ENCODE measurements around the gene CDKN1C. TPM values are rescaled to one million over a fixed set of nuclear protein-coding genes. Genes with fewer than 3 reads are reported as not detected.

CDKN1C gene
- polyA plus RNA-seq, 1 of the 3 experiments (the other 2 are of a cell fraction) = 1.6 TPM

DNA sequence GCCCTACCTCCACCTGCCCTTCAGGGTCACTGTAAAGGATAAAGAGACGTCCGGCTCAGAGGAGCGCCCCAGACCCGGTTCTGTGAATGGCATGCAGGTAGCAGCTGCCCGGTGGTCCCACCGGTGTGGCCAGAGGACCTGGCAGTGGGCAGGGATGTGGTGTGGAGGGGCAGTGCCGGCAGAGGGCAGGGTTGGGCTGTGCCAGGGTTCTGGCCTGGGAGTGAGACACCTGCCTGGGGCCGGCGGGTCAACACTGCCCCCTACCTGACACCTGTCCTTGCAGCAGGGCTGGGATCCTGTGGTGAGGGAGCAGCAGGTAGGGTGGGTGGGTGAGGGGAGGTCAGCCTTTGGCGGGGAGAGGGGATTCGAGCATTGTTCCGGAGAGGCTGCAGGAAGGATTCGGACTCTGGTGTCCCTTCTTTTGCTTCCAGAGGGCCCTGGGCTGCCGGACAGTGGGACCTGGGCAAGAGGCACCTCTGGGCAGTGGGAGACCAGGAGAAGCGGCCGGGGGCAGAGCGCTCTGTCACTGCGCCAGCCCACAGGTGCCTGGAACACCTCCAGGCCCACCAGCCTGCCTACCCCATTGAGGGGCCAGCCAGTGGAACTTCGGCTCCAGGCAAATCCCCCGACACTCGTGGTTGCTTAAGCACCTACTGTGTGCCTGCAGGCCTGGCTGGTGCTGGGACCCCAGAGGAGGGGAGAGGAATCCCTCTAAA lies 45.3 kb upstream of the CDKN1C start (continued):
- TF ChIP-seq, protein P1, sequence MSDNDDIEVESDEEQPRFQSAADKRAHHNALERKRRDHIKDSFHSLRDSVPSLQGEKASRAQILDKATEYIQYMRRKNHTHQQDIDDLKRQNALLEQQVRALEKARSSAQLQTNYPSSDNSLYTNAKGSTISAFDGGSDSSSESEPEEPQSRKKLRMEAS (IDR thresholded peaks at IDR 0.05; ENCODE audit: low read depth) = no peak
- TF ChIP-seq FOXJ3 (CRISPR knock-in tag; IDR thresholded peaks at IDR 0.05) (no peak), NRF1 (IDR thresholded peaks at IDR 0.05; ENCODE audit: low read depth, low read length) (no peak), POLR2AphosphoS5 (IDR thresholded peaks at IDR 0.05; ENCODE audit: low read depth, low read length) (no peak), CHD2 (IDR thresholded peaks at IDR 0.05; ENCODE audit: low read length, partially characterized antibody) (no peak), MEF2A (IDR thresholded peaks at IDR 0.05; ENCODE audit: borderline replicate concordance, low read depth) (no peak), SMC3 (IDR thresholded peaks at IDR 0.05; ENCODE audit: low read depth, low read length) (peak; percentile 50; the same call in 1 of the 2 replicates), RFX5 (IDR thresholded peaks at IDR 0.05; ENCODE audit: low read length) (no peak), SIN3A (IDR thresholded peaks at IDR 0.05; ENCODE audit: borderline replicate concordance, low read depth, low read length) (no peak), RXRA (IDR thresholded peaks at IDR 0.05; ENCODE audit: borderline replicate concordance, low read depth) (no peak), RCOR1 (IDR thresholded peaks at IDR 0.05; ENCODE audit: low read length) (no peak), TCF12 (IDR thresholded peaks at IDR 0.05) (no peak), YY1 (IDR thresholded peaks at IDR 0.05; ENCODE audit: low read depth) (no peak), EZH2phosphoT487 (IDR thresholded peaks at IDR 0.05; ENCODE audit: borderline replicate concordance, low read depth) (no peak), MXI1 (IDR thresholded peaks at IDR 0.05; ENCODE audit: low read depth, low read length) (no peak)
- TF ChIP-seq, protein P2, sequence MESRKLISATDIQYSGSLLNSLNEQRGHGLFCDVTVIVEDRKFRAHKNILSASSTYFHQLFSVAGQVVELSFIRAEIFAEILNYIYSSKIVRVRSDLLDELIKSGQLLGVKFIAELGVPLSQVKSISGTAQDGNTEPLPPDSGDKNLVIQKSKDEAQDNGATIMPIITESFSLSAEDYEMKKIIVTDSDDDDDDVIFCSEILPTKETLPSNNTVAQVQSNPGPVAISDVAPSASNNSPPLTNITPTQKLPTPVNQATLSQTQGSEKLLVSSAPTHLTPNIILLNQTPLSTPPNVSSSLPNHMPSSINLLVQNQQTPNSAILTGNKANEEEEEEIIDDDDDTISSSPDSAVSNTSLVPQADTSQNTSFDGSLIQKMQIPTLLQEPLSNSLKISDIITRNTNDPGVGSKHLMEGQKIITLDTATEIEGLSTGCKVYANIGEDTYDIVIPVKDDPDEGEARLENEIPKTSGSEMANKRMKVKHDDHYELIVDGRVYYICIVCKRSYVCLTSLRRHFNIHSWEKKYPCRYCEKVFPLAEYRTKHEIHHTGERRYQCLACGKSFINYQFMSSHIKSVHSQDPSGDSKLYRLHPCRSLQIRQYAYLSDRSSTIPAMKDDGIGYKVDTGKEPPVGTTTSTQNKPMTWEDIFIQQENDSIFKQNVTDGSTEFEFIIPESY (IDR thresholded peaks at IDR 0.05; ENCODE audit: borderline replicate concordance, low read depth) = no peak
- TF ChIP-seq, protein P3, sequence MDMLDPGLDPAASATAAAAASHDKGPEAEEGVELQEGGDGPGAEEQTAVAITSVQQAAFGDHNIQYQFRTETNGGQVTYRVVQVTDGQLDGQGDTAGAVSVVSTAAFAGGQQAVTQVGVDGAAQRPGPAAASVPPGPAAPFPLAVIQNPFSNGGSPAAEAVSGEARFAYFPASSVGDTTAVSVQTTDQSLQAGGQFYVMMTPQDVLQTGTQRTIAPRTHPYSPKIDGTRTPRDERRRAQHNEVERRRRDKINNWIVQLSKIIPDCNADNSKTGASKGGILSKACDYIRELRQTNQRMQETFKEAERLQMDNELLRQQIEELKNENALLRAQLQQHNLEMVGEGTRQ (IDR thresholded peaks at IDR 0.05; ENCODE audit: borderline replicate concordance, low read depth, low read length) = no peak
- TF ChIP-seq, protein P4, sequence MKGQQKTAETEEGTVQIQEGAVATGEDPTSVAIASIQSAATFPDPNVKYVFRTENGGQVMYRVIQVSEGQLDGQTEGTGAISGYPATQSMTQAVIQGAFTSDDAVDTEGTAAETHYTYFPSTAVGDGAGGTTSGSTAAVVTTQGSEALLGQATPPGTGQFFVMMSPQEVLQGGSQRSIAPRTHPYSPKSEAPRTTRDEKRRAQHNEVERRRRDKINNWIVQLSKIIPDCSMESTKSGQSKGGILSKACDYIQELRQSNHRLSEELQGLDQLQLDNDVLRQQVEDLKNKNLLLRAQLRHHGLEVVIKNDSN (IDR thresholded peaks at IDR 0.05; ENCODE audit: borderline replicate concordance, low read depth) = no peak

Data from SK-N-SH (cell line).